H9 (cell line): ENCODE data around the gene SRPX. TPM values are rescaled to one million over a fixed set of nuclear protein-coding genes. Genes with fewer than 3 reads are reported as not detected.

ENCODE experiments used
- DNase-seq: peaks from one replicate; pipeline ENCODE4 v3.0.0-alpha.2; 2017
- H2AFZ ChIP-seq: one replicate; pipeline ENCODE4 v1.6.1; 2013; ENCODE audit warnings: mild to moderate bottlenecking, low read length, control low read depth, moderate library complexity
- H2AK5ac ChIP-seq: 2 replicates; pipeline ENCODE4 v1.6.1; 2013; ENCODE audit warnings: low read length, control low read depth, mixed read lengths; ENCODE audit not compliant: insufficient read length
- H2BK120ac ChIP-seq: one replicate; pipeline ENCODE4 v1.6.1; 2013; ENCODE audit warnings: low read depth, mild to moderate bottlenecking, low read length, control low read depth, inconsistent platforms; ENCODE audit not compliant: poor library complexity, severe bottlenecking
- H2BK12ac ChIP-seq: 2 replicates; pipeline ENCODE4 v1.6.1; 2013; ENCODE audit warnings: low read length, control low read depth, mixed read lengths, low read depth; ENCODE audit not compliant: insufficient read length
- H2BK15ac ChIP-seq: 2 replicates; pipeline ENCODE4 v1.6.1; 2013; ENCODE audit warnings: low read depth, low read length, control low read depth
- H2BK20ac ChIP-seq: one replicate; pipeline ENCODE4 v1.6.1; 2013; ENCODE audit warnings: low read depth, mild to moderate bottlenecking, low read length, control low read depth, inconsistent platforms; ENCODE audit not compliant: poor library complexity, severe bottlenecking
- H2BK5ac ChIP-seq: 2 replicates; pipeline ENCODE4 v1.6.1; 2013; ENCODE audit warnings: low read length, control low read depth, mixed read lengths; ENCODE audit not compliant: insufficient read length
- H3K14ac ChIP-seq: 2 replicates; pipeline ENCODE4 v1.6.1; 2013; ENCODE audit warnings: low read length, control low read depth; ENCODE audit not compliant: insufficient read depth
- H3K18ac ChIP-seq: 2 replicates; pipeline ENCODE4 v1.6.1; 2013; ENCODE audit warnings: low read depth, mild to moderate bottlenecking, mixed read lengths, low read length, control low read depth; ENCODE audit not compliant: insufficient read length
- H3K23ac ChIP-seq: 2 replicates; pipeline ENCODE4 v1.6.1; 2013; ENCODE audit warnings: low read length, control low read depth, mixed read lengths, low read depth; ENCODE audit not compliant: insufficient read length
- H3K23me2 ChIP-seq: 2 replicates; pipeline ENCODE4 v1.6.1; 2013; ENCODE audit warnings: low read depth, mild to moderate bottlenecking, mixed read lengths, low read length, control low read depth; ENCODE audit not compliant: insufficient read length, poor library complexity, severe bottlenecking
- H3K27ac ChIP-seq: 2 replicates; pipeline ENCODE4 v1.5.1; 2013; ENCODE audit warnings: low read length, control low read depth, mixed read lengths, low read depth; ENCODE audit not compliant: insufficient read length
- H3K27me3 ChIP-seq: 2 replicates; pipeline ENCODE4 v1.6.1; 2013; ENCODE audit warnings: low read length, control low read depth, inconsistent platforms; ENCODE audit not compliant: insufficient read depth
- H3K4ac ChIP-seq: 2 replicates; pipeline ENCODE4 v1.6.1; 2013; ENCODE audit warnings: low read depth, mild to moderate bottlenecking, control low read depth, inconsistent platforms, low read length, moderate library complexity
- H3K4me1 ChIP-seq: 2 replicates; pipeline ENCODE4 v1.6.1; 2013; ENCODE audit warnings: low read length, control low read depth, inconsistent platforms; ENCODE audit not compliant: insufficient read depth
- H3K4me2 ChIP-seq: 2 replicates; pipeline ENCODE4 v1.6.1; 2013; ENCODE audit warnings: low read length, control low read depth, mixed read lengths; ENCODE audit not compliant: insufficient read length, insufficient read depth
- H3K56ac ChIP-seq: 2 replicates; pipeline ENCODE4 v1.6.1; 2013; ENCODE audit warnings: low read depth, mild to moderate bottlenecking, mixed read lengths, low read length, control low read depth; ENCODE audit not compliant: insufficient read length
- H3K79me1 ChIP-seq: 2 replicates; pipeline ENCODE4 v1.6.1; 2013; ENCODE audit warnings: low read depth, mild to moderate bottlenecking, moderate library complexity, low read length, control low read depth, inconsistent platforms; ENCODE audit not compliant: insufficient read depth, poor library complexity, severe bottlenecking
- H3K79me2 ChIP-seq: 2 replicates; pipeline ENCODE4 v1.6.1; 2013; ENCODE audit warnings: low read length, control low read depth, inconsistent platforms; ENCODE audit not compliant: insufficient read depth
- H3K9ac ChIP-seq: 2 replicates; pipeline ENCODE4 v1.6.1; 2013; ENCODE audit warnings: low read length, control low read depth, mixed read lengths; ENCODE audit not compliant: insufficient read length; ENCODE audit errors: extremely low read depth
- H3K9me3 ChIP-seq: one replicate; pipeline ENCODE4 v1.6.1; 2013; ENCODE audit warnings: low read depth, low read length, inconsistent platforms; ENCODE audit not compliant: control insufficient read depth
- H3T11ph ChIP-seq: one replicate; pipeline ENCODE4 v1.6.1; 2013; ENCODE audit warnings: mild to moderate bottlenecking, low read length, control low read depth, inconsistent platforms
- H4K20me1 ChIP-seq: one replicate; pipeline ENCODE4 v1.6.1; 2013; ENCODE audit not compliant: control insufficient read depth, insufficient read length, insufficient read depth
- H4K5ac ChIP-seq: 2 replicates; pipeline ENCODE4 v1.6.1; 2013; ENCODE audit warnings: low read depth, mild to moderate bottlenecking, mixed read lengths, low read length, control low read depth; ENCODE audit not compliant: insufficient read length
- H4K8ac ChIP-seq: replicated peaks from 2 replicates; pipeline ENCODE4 v1.6.1; 2013; ENCODE audit warnings: low read length, control low read depth, mixed read lengths, low read depth; ENCODE audit not compliant: insufficient read length
- H4K91ac ChIP-seq: 2 replicates; pipeline ENCODE4 v1.6.1; 2013; ENCODE audit warnings: low read depth, mild to moderate bottlenecking, moderate library complexity, mixed read lengths, low read length, control low read depth; ENCODE audit not compliant: insufficient read length
- H3K27ac Mint-ChIP-seq, 3 experiments: 2 replicates in 2 of 3; 3 replicates in 1 of 3; pipeline ENCODE4 v1.8.0; 2020 to 2021; ENCODE audit warnings: mixed read lengths in 3 of 3, mild to moderate bottlenecking in 1 of 3, moderate library complexity in 1 of 3
- H3K27me3 Mint-ChIP-seq: 2 replicates; pipeline ENCODE4 v1.8.0; 2021; ENCODE audit warnings: low read depth, mild to moderate bottlenecking, moderate library complexity, mixed read lengths
- H3K36me3 Mint-ChIP-seq, 3 experiments: 2 replicates in 2 of 3; 3 replicates in 1 of 3; pipeline ENCODE4 v1.8.0; 2020 to 2021; ENCODE audit warnings: low read depth in 3 of 3, mixed read lengths in 3 of 3; ENCODE audit not compliant: insufficient read depth in 1 of 3
- H3K4me1 Mint-ChIP-seq, 2 experiments: 2 replicates each; pipeline ENCODE4 v1.8.0; 2020; ENCODE audit warnings: mixed read lengths in 2 of 2
- H3K4me3 Mint-ChIP-seq, 2 experiments: 2 replicates in 1 of 2; 3 replicates in 1 of 2; pipeline ENCODE4 v1.8.0; 2020 to 2021; ENCODE audit warnings: mild to moderate bottlenecking in 2 of 2, mixed read lengths in 2 of 2, moderate library complexity in 1 of 2
- H3K9me3 Mint-ChIP-seq, 2 experiments: 2 replicates in 1 of 2; 3 replicates in 1 of 2; pipeline ENCODE4 v1.8.0; 2020; ENCODE audit warnings: mild to moderate bottlenecking in 2 of 2, mixed read lengths in 2 of 2, moderate library complexity in 1 of 2
- CTCF ChIP-seq: fragments of 200-600 bp; sonication (generic); conservative IDR thresholded peaks from 3 replicates; pipeline ENCODE4 v1.8.0; 2021; ENCODE audit warnings: antibody characterized with exemption, mild to moderate bottlenecking
- WGBS: extraction: QIAGEN DNeasy Blood & Tissue Kit; methylation state at CpG from one replicate; pipeline ENCODE4 v1.1.7; 2013; ENCODE audit warnings: missing lambda C conversion rate, low lambda C conversion rate, mixed read lengths; ENCODE audit not compliant: insufficient read length; ENCODE audit errors: extremely low coverage; 5-methylcytosine and 5-hydroxymethylcytosine counted together
- total RNA-seq: library from RNA; stranded (reverse); gene quantifications from 2 replicates; pipeline ENCODE4 v1.2.1, GENCODE V29; 2021

SRPX gene
- total RNA-seq, 1 experiment from 2014 or later: 2.8 TPM

- Histone ChIP-seq H4K91ac (no peak overlapping the region), H4K8ac (no peak overlapping the region), H3K23me2 (no peaks in the 10 kb centered on the region), H2AFZ (no peak overlapping the region), H3K9me3 (peaks cover 13% of the 10 kb centered on the region), H3K4me2 (no peak overlapping the region), H2BK120ac (no peak overlapping the region), H3K56ac (no peak overlapping the region), H3K79me2 (no peaks in the 10 kb centered on the region), H2BK15ac (no peak overlapping the region), H3K14ac (no peak overlapping the region), H3K79me1 (no peaks in the 10 kb centered on the region), H3K4ac (no peak overlapping the region), H2BK20ac (no peak overlapping the region), H3K18ac (no peak overlapping the region), H2AK5ac (no peak overlapping the region), H3K27ac (no peak overlapping the region), H4K5ac (no peak overlapping the region), H3K23ac (no peak overlapping the region), H2BK5ac (no peak overlapping the region), H3K4me1 (no peaks in the 10 kb centered on the region), H3K27me3 (no peaks in the 10 kb centered on the region), H4K20me1 (no peaks in the 10 kb centered on the region), H3T11ph (no peak overlapping the region), H3K9ac (no peak overlapping the region), H2BK12ac (no peak overlapping the region)
- H3K27ac Mint-ChIP-seq: no peak overlapping the region
- peaks cover 63 to 65% of the 10 kb centered on the region in 2 experiments for H3K9me3 Mint-ChIP-seq
- H3K4me3 Mint-ChIP-seq: no peak overlapping the region
- WGBS: no CpG with 5 or more reads among the region's 6 CpGs
- peaks cover 3% of the 10 kb centered on the region; the same call in 1 of the 2 replicates for H3K27me3 Mint-ChIP-seq
- H3K4me1 Mint-ChIP-seq: peaks cover 5 to 6% of the 10 kb centered on the region in 2 experiments
- no peak for DNase-seq
- H3K36me3 Mint-ChIP-seq: peaks cover 0 to 2% (median 0%) of the 10 kb centered on the region in 3 experiments; a peak in 1 of 7 replicates
- TF ChIP-seq CTCF: no peak
These were observed 16.4 kb upstream of the SRPX start for GRCh38 chrX:38236901-38237615.
